HepG2 (cell line): ENCODE measurements around the gene NRG4. TPM values are rescaled to one million over a fixed set of nuclear protein-coding genes. Genes with fewer than 3 reads are reported as not detected.

ENCODE experiments used
- ATAC-seq: fragments of 200-7000 bp; cut with Tn5 transposase; 3 replicates; pipeline ENCODE4 v1.9.1; 2020; ENCODE audit warnings: mild to moderate bottlenecking, moderate library complexity
- BruUV-seq: library from RNA; stranded (reverse); fragments of 400-500 nt; replicated peaks from 2 replicates; lab custom pipeline; 2021; lab: Mats Ljungman, UMichigan
- CTCF ChIA-PET: fragments of 300-600 bp; formaldehyde crosslinking; extraction: SDS; loops from one replicate; lab custom pipeline; 2021; ENCODE audit warnings: low total read pairs, inconsistent platforms, low intra/inter-chr PET ratio; lab: Yijun Ruan, JAX
- POLR2A ChIA-PET: fragments of 350-600 bp; sonication (Branson Sonifier 250); formaldehyde crosslinking; loops from one replicate; lab custom pipeline; 2020; ENCODE audit warnings: antibody characterized with exemption, inconsistent platforms; lab: Yijun Ruan, JAX
- DNase-seq: peaks from one replicate; pipeline ENCODE4 v3.0.0-alpha.2; 2015; ENCODE audit warnings: low spot score
- FAIRE-seq: peaks from 3 replicates; lab custom pipeline; 2011; peaks lifted over from hg19 to GRCh38; lab: Jason Lieb, UNC
- H2AFZ ChIP-seq: one replicate; pipeline ENCODE4 v1.6.1; 2011; ENCODE audit warnings: low read length, inconsistent platforms
- H3K27ac ChIP-seq: fragments of 300-600 bp; 3 replicates; pipeline ENCODE4 v1.8.0; 2011; ENCODE audit warnings: mixed run types, mild to moderate bottlenecking, mixed read lengths, low read length, inconsistent platforms; ENCODE audit not compliant: insufficient read depth; ENCODE audit errors: extremely low read length
- H3K27me3 ChIP-seq, 2 experiments: fragments of 200-600 bp in 1 of 2; 2 replicates in 1 of 2; 3 replicates in 1 of 2; pipeline versions ENCODE4 v1.6.0 to v1.8.0; 2011; ENCODE audit warnings: low read length in 2 of 2, mild to moderate bottlenecking in 2 of 2, moderate library complexity in 2 of 2, inconsistent platforms in 1 of 2; ENCODE audit not compliant: insufficient read depth in 2 of 2, control insufficient read depth in 1 of 2
- H3K36me3 ChIP-seq, 2 experiments: fragments of 200-600 bp in 1 of 2; replicated peaks in 1 of 2; 2 replicates in 1 of 2; 3 replicates in 1 of 2; pipeline versions ENCODE4 v1.5.1 to v1.8.0; 2011; ENCODE audit warnings: low read length in 2 of 2, inconsistent platforms in 1 of 2; ENCODE audit not compliant: insufficient read depth in 2 of 2, control insufficient read depth in 1 of 2
- H3K4me1 ChIP-seq: 2 replicates; pipeline ENCODE4 v1.5.1; 2012; ENCODE audit warnings: low read length, inconsistent platforms; ENCODE audit not compliant: insufficient read depth
- H3K4me2 ChIP-seq: 2 replicates; pipeline ENCODE4 v1.6.0; 2011; ENCODE audit warnings: low read depth, low read length, inconsistent platforms
- H3K4me3 ChIP-seq, 3 experiments: fragments of 200-600 bp in 1 of 3; sonication (generic), shearing (Covaris generic) in 1 of 3; replicated peaks in 1 of 3; 2 replicates each; pipeline ENCODE4 v1.5.1; 2011 to 2016; ENCODE audit warnings: low read length in 3 of 3, inconsistent platforms in 2 of 3, low read depth in 2 of 3, mild to moderate bottlenecking in 2 of 3, control low read depth in 1 of 3, mixed read lengths in 1 of 3; ENCODE audit not compliant: insufficient read depth in 1 of 3
- H3K79me2 ChIP-seq: one replicate; pipeline ENCODE4 v1.6.1; 2011; ENCODE audit warnings: low read length, inconsistent platforms; ENCODE audit not compliant: insufficient read depth
- H3K9ac ChIP-seq: 2 replicates; pipeline ENCODE4 v1.6.0; 2011; ENCODE audit warnings: mild to moderate bottlenecking, low read depth, low read length, inconsistent platforms; ENCODE audit not compliant: insufficient read depth
- H3K9me3 ChIP-seq: 2 replicates; pipeline ENCODE4 v1.5.1; 2012; ENCODE audit warnings: mild to moderate bottlenecking, low read length
- H4K20me1 ChIP-seq: 2 replicates; pipeline ENCODE4 v1.6.0; 2011; ENCODE audit warnings: inconsistent platforms, mild to moderate bottlenecking, low read length, moderate library complexity; ENCODE audit not compliant: insufficient read depth
- ATAD3A ChIP-seq: sonication (generic); formaldehyde crosslinking; IDR thresholded peaks from 2 replicates; pipeline ENCODE4 v1.4.0; 2020; ENCODE audit warnings: missing genetic modification reagents
- ATF7-NPFF ChIP-seq: sonication (generic); formaldehyde crosslinking; IDR thresholded peaks from 2 replicates; pipeline ENCODE4 v1.8.1; 2023; ENCODE audit warnings: mild to moderate bottlenecking, low read depth, missing genetic modification reagents, moderate library complexity
- KDM5A ChIP-seq: fragments of 200-600 bp; sonication (generic); IDR thresholded peaks from 2 replicates; pipeline ENCODE4 v1.7.0; 2018; ENCODE audit warnings: antibody characterized with exemption, mild to moderate bottlenecking, low read length, borderline replicate concordance
- MAF1 ChIP-seq: sonication (generic); formaldehyde crosslinking; IDR thresholded peaks from 2 replicates; pipeline ENCODE4 v1.5.0; 2020; ENCODE audit warnings: missing genetic modification reagents, borderline replicate concordance
- RFXANK ChIP-seq: IDR thresholded peaks from 2 replicates; pipeline ENCODE4 v1.6.1; 2016
- SAFB2 ChIP-seq: sonication (generic); formaldehyde crosslinking; IDR thresholded peaks from 2 replicates; pipeline ENCODE4 v1.5.1; 2020; ENCODE audit warnings: missing genetic modification reagents, low read depth, mild to moderate bottlenecking, borderline replicate concordance
- SATB2 ChIP-seq: sonication (generic); formaldehyde crosslinking; IDR thresholded peaks from 2 replicates; pipeline ENCODE4 v1.5.0; 2020; ENCODE audit warnings: missing genetic modification reagents
- TBP ChIP-seq: sonication (generic); formaldehyde crosslinking; IDR thresholded peaks from 2 replicates; pipeline ENCODE4 v1.5.0; 2020; ENCODE audit warnings: missing genetic modification reagents
- TCF7L2 ChIP-seq: IDR thresholded peaks from 2 replicates; pipeline ENCODE4 v1.6.1; 2011; ENCODE audit warnings: mild to moderate bottlenecking, low read depth, low read length, moderate library complexity
- ZHX1 ChIP-seq: sonication (generic); formaldehyde crosslinking; IDR thresholded peaks from 2 replicates; pipeline ENCODE4 v1.8.1; 2022; ENCODE audit warnings: low read depth, mild to moderate bottlenecking, missing genetic modification reagents
- ZNF605 ChIP-seq: sonication (generic); formaldehyde crosslinking; IDR thresholded peaks from 2 replicates; pipeline ENCODE4 v1.8.0; 2022; ENCODE audit warnings: mild to moderate bottlenecking, missing genetic modification reagents
- ZNF670 ChIP-seq: sonication (generic); formaldehyde crosslinking; IDR thresholded peaks from 2 replicates; pipeline ENCODE4 v1.8.0; 2022; ENCODE audit warnings: mild to moderate bottlenecking, missing genetic modification reagents, borderline replicate concordance
- ZNF891 ChIP-seq: sonication (generic); formaldehyde crosslinking; IDR thresholded peaks from 2 replicates; pipeline ENCODE4 v1.5.0; 2020; ENCODE audit warnings: mild to moderate bottlenecking, missing genetic modification reagents
- WGBS: methylation state at CpG from one replicate; pipeline ENCODE4 v1.1.6; 2017; ENCODE audit warnings: low lambda C conversion rate; 5-methylcytosine and 5-hydroxymethylcytosine counted together
- in situ Hi-C: cut with HindIII; loops from 2 replicates; pipeline ENCODE4 v1.10.0; 2017; ENCODE audit warnings: low pct_unique_long_range_greater_than_20kb; ENCODE audit not compliant: extremely low pct_ligation_motif_present
- intact Hi-C: fragments of 100-400 bp; cut with micrococcal nuclease; formaldehyde crosslinking; loops from one replicate; pipeline ENCODE4 v1.10.0; 2022; ENCODE audit not compliant: unreplicated experiment
- polyA plus RNA-seq, 8 experiments: library from polyadenylated mRNA; depleted of rRNA in 3 of 8; stranded (reverse) in 7 of 8; unstranded in 1 of 8; fragments of >200 nt; fragmentation: Illumina TruSeq in 4 of 8; extraction: Trizol in 4 of 8; gene quantifications; 2 replicates each; pipeline versions ENCODE4 v1.2.1 to v1.2.3, GENCODE V29; 2011 to 2016; ENCODE audit warnings: low read depth in 4 of 8, missing spikeins in 1 of 8, mixed read lengths in 1 of 8; ENCODE audit not compliant: insufficient read depth in 1 of 8
- total RNA-seq, 5 experiments: library from RNA; depleted of rRNA; stranded (reverse); fragments of >200 nt; fragmentation: Illumina TruSeq; extraction: Trizol; gene quantifications; 2 replicates each; pipeline ENCODE4 v1.2.3, GENCODE V29; 2016; ENCODE audit warnings: low read depth in 1 of 5
- TF ChIP-seq, protein P1 (sequence below): sonication (generic); formaldehyde crosslinking; IDR thresholded peaks from 2 replicates; pipeline ENCODE4 v1.8.0; 2022; ENCODE audit warnings: missing genetic modification reagents, mild to moderate bottlenecking, inconsistent platforms, borderline replicate concordance

The NRG4 gene
- total and polyA plus RNA-seq, 2 of the 13 experiments (the other 11 are each of a cell fraction or from before 2014, with no cell fraction given), result 0.01 TPM; not detected in 1

GRCh38 chr15:76060118-76060989 lies 48.1 kb upstream of the NRG4 start (continued):
- TF ChIP-seq ZNF891 (CRISPR knock-in tag) (no peak), KDM5A (no peak), SAFB2 (0 out of 2 replicates have a peak, but pooled peaks have one; percentile 25)

DNA sequence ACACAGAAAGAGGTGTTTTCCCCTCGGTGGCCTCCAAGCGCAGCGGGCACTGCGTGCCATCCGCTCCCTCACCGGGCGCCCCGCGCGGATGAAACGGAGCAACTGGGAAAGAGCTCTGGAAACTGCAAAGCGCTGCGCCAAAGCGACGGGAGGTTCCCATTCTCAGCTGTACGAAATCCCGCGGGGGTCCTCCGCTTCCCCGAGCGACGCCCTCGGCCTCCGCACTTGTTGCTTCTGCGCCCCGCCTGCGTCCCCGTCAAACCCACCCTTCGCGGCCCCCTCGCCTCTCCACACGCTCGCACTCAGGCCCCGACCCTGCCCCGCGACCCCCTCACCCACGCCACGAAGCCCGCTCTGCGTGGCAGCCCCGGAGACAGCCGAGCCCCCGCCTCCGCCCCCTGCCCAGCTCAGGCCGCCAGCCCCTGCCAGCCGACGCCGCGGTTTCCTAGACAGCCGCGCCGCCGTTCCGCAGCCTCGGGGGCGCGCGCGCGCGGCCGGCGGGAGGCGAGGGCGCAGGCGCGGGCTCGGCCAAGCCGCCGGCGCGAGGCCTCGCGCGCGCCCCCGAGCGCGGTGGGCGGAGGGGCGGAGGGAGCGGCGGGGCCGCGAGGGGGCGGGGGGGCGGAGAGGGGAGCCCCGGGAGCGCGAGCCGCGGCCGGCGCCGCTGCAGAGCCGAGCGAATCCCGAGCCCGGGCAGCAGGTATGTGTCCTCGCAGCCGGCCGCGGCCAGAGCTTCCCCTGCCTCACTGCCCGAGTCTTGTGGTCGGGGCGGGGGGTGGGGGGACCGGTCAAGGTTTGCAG lies 47.3 kb upstream of the NRG4 start, which contains the start of gene TMEM266:
Gene TMEM266, plus strand, starts transcription at position 666 of the 798 bp plus-strand sequence. CDS start 74,279 bp downstream, outside the sequence.
- ChIA-PET POLR2A (no interaction called here), CTCF (interaction anchor here (0.6 to 5.1 kb wide), 2 partner anchors 54 to 80 kb away, joined by 3 to 71 read pairs; no protein-coding TSS in a partner anchor)
- whole genome bisulfite sequencing, result 0% methylated on average over 9 of the region's 107 CpGs
- no peak for DNase-seq
- Histone ChIP-seq H3K27me3 (peaks cover 0 to 34% of the 10 kb centered on the region in 2 experiments; a peak in 3 of 5 replicates), H3K79me2 (no peaks in the 10 kb centered on the region), H3K4me3 (peak within 1 kb of the TSS; percentile 58 to 77 (median 66)), H3K27ac (no peak within 1 kb of the TSS), H3K4me1 (peaks cover 13% of the 10 kb centered on the region), H3K9me3 (no peaks in the 10 kb centered on the region), H3K9ac (no peak within 1 kb of the TSS), H3K4me2 (peak within 1 kb of the TSS; percentile 84), H2AFZ (no peak within 1 kb of the TSS), H3K36me3 (no peaks in the 10 kb centered on the region), H4K20me1 (no peaks in the 10 kb centered on the region)
- FAIRE-seq, result no peak
- intact Hi-C loops (no loop called here), in situ Hi-C loops (loop anchor here (5.0 kb wide), 1 partner anchor 78 kb away; no protein-coding TSS in a partner anchor)
- ATAC-seq, result peak; percentile 83
- no TSS peak for BruUV-seq
- TF ChIP-seq MAF1 (CRISPR knock-in tag), result no peak
- TF ChIP-seq ZNF670 (CRISPR knock-in tag), result no peak
- no peak for TF ChIP-seq TCF7L2
- TF ChIP-seq ATAD3A, result no peak
- TF ChIP-seq ZHX1 (CRISPR knock-in tag), result no peak
- TF ChIP-seq ATF7-NPFF (CRISPR knock-in tag), result no peak
- TF ChIP-seq ZNF605 (CRISPR knock-in tag), result no peak
- no peak for TF ChIP-seq TBP (CRISPR knock-in tag)
- TF ChIP-seq, protein P1, sequence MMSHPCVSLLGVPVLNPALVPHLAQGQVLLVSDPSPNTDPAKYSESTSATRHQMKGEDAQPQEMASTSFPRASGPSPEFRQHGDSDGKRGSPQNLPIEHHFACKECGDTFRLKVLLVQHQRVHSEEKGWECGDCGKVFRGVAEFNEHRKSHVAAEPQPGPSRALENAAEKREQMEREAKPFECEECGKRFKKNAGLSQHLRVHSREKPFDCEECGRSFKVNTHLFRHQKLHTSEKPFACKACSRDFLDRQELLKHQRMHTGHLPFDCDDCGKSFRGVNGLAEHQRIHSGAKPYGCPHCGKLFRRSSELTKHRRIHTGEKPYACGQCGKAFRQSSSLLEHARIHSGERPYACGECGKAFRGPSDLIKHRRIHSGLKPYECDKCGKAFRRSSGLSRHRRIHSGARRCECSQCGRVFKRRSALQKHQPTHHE (CRISPR knock-in tag), result no peak
- no peak for TF ChIP-seq RFXANK (CRISPR knock-in tag)
- TF ChIP-seq SATB2 (CRISPR knock-in tag), result no peak
